ENCODE data around the gene RAI1.

The RAI1 gene

DNA sequence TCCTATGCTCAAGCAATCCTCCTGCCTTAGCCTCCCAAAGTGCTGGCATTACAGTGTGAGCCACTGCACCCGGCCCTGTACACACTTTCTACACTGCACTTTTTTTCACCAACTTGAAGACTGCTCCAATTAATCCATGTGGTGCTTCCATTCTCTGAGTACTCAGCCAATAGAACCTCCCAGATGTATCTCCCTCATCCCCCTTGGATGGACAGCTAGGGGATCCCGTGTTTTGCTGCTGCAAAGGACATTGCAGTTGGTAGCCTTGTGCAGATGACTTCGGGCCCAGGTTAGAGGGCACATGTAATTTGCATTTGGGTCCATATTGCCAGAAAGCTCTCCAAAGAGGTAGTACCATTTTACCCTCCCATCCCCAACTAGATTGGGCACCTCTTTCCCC, 95.6 kb downstream of the RAI1 start:
- in situ Hi-C loops (cut with HindIII; ENCODE audit: low sequenced_read_pairs) = no loop called here
- TF ChIP-seq, protein P1, sequence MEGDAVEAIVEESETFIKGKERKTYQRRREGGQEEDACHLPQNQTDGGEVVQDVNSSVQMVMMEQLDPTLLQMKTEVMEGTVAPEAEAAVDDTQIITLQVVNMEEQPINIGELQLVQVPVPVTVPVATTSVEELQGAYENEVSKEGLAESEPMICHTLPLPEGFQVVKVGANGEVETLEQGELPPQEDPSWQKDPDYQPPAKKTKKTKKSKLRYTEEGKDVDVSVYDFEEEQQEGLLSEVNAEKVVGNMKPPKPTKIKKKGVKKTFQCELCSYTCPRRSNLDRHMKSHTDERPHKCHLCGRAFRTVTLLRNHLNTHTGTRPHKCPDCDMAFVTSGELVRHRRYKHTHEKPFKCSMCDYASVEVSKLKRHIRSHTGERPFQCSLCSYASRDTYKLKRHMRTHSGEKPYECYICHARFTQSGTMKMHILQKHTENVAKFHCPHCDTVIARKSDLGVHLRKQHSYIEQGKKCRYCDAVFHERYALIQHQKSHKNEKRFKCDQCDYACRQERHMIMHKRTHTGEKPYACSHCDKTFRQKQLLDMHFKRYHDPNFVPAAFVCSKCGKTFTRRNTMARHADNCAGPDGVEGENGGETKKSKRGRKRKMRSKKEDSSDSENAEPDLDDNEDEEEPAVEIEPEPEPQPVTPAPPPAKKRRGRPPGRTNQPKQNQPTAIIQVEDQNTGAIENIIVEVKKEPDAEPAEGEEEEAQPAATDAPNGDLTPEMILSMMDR (IDR thresholded peaks at IDR 0.05; ENCODE audit: low read depth, low read length) = no peak
- H3K4me3 ChIP-seq (ENCODE audit: low read depth, low read length) = no peak overlapping the region
- DNase-seq (ENCODE audit: low read depth, low spot score) = no peak

DNA sequence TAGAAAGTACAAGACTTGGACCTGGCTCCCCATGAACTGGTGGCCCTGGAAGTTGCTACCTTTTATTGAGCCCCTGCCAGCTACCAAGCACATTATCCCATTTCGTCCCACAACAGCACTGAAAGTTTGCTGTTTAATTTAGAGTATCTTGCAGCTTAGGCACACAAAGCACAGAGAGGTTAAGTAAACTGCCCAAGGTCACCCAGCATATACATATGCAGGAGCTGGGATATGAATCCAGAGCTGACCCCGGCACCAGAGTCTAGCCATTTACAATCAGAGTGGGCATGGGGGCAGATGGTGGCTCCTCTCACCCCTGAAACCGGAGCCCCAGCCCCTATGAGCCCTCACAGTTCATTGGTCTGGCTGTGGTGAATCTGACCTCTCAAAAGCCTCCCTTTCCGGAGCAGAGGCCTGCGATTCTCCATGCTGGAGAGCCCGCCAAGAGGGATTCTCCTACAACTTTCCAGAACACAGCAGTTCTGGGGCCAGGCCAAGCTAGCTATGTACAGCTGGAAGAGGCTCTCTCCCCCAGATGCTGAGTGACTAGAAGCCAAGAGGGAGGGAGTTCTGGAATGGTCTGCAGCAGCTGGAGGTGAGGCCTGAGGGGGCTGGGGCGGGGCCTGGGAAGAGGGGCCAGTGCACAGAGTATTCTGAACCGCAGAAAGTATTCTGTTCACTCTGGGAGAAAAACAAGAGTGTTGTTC, 97.2 kb downstream of the RAI1 start:
- TF ChIP-seq, protein P1 (IDR thresholded peaks at IDR 0.05; ENCODE audit: low read depth, low read length) = no peak
- in situ Hi-C loops (cut with HindIII; ENCODE audit: low sequenced_read_pairs) = no loop called here
- DNase-seq (ENCODE audit: low read depth, low spot score) = peak; percentile 55
- no peak overlapping the region for H3K4me3 ChIP-seq (ENCODE audit: low read depth, low read length)

DNA sequence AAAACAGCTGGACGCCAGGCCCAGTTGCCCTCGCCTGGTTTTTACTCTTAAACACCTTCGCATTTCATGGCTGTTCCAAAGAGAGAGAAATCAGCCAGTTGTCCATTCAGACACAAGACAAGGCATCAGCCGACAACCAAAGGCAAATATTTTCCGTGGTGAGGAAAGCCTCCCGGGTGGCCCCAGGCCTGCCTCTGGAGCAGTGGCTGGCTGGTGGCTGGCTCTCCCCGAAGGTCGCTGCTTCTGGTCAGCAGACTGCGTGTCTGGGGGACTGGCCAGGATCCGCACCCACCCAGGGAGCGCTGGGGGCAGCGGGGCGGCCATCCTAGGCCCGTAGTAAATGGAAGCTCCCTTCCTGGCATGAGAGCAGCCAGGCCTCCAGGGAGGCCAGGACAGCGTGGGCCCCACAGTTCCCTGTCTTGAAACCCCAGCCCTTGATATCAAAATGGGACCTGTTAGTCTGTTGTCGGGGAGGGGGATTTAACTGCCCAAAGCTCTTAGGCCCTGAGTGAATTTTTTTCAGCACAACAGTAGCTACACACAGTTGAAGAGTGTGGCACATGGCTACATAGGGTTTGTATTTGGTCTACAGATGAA, 97.9 kb downstream of the RAI1 start:
- TF ChIP-seq, protein P1 (IDR thresholded peaks at IDR 0.05; ENCODE audit: low read depth, low read length) = no peak
- no peak for DNase-seq (ENCODE audit: low read depth, low spot score)
- no peak overlapping the region for H3K4me3 ChIP-seq (ENCODE audit: low read depth, low read length)
- in situ Hi-C loops (cut with HindIII; ENCODE audit: low sequenced_read_pairs) = no loop called here

DNA sequence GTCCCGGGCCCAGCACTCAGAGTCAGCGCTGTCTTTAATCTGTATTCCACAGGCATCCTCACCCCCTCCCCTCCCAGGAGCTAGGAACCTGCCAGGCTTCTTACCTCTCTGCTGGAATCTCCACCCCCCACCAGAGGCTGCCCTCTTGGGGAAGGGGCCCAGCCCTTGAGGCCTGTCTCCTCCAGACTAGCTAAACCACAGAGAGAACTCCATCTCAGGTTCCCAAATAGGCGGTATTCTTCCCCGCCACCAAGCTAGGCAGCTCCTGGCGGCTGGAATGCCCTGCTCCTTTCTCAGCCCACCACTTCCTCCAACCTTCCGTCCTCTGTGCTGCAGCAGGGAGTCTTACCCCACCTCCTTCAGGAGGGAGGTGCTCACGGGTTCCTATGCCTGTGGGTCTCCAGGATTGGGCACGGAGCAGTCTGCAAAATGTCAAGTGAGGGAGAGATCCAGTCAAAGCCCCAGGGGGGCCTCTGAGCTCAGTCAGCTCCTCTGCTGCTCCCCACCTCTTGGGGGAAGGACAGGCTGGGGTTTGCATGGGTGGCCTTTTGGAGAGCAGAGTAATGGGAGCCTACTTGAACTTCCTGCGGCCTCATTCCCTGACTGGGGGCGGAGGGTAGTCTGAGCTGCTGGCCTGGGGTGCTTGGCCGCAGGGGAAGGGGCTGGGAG, 99.8 kb downstream of the RAI1 start:
- TF ChIP-seq, protein P1 (IDR thresholded peaks at IDR 0.05; ENCODE audit: low read depth, low read length) = peak; percentile 53
- in situ Hi-C loops (cut with HindIII; ENCODE audit: low sequenced_read_pairs) = no loop called here
- DNase-seq (ENCODE audit: low read depth, low spot score) = peak; percentile 71
- H3K4me3 ChIP-seq (ENCODE audit: low read depth, low read length) = peak overlapping the region; percentile 30

DNA sequence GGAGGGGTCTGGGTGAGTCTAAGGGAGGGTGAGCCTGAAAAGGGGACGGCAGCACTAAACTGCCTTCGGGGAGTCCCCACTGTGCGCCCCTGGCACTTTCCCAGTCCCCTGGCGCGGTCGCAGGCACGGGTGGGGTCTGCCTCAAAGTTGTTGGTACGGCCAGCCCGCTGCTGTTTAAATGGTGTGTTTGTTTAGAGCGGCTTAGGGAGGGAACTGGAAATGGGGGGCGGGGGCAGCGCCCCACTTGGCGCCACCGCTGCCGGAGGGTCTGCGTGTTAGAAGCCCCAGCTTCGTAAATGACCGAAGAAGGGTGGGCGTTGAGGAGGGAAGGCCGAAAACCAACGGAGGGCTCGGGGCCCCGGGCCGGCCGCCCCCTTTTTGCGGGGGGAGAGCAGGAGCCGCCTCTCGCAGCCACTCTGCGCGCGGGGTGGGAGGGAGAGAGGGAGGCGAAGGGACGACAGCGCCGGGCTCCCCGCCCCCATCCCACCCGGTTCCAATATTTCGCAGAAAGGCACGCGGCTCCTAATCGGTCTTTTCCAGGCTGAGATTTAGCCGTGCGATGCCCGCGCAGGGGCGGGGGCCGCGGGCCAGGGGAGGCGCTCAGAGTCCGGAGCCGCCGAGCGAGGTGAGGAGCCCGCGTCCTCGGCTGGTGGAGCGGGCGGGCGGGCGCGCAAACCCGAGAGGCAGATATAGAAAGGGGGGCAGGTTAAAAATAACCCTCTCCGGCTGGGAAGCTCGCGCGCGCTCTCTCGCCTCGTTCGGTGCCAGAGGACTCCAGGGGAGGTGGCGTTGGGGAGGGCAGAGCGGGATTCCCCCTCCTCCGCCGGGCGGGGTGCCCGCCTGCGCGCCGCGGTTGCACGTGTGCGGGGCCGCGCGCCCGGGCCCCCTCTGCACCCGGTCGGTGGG, 100.6 kb downstream of the RAI1 start:
- peak overlapping the region; percentile 30 for H3K4me3 ChIP-seq (ENCODE audit: low read depth, low read length)
- in situ Hi-C loops (cut with HindIII; ENCODE audit: low sequenced_read_pairs) = no loop called here
- TF ChIP-seq, protein P1 (IDR thresholded peaks at IDR 0.05; ENCODE audit: low read depth, low read length) = no peak
- DNase-seq (ENCODE audit: low read depth, low spot score) = peak; percentile 52

DNA sequence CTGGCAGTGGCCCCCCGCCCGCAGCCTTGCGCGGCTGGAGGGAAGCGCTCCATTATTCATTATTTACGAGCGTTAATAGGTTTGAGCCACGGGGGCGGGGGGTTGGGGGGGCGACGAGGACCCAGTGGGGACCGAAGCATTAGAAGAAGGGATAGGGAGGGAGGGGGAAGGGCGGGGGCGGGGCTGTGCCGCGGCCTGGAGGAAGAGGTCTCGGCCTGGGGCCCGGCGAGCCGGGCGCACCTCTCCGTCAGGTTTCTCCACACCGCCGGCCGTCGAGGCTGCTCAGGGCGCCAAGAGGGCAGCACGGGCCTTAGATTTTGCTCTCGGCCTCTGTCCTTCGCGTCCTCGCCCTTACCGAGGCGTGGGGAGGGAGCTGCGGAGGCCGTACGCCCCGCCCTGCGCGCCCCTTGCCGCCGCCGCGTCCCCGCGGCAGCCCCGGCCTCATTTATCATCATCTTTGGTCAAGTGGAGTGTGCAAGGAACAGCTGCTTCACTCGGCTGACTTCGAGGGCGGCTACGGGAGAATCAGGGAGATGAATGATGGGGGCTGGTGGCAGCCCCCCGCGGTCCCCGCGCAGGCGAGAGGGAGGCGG, 101.4 kb downstream of the RAI1 start:
- TF ChIP-seq, protein P1 (IDR thresholded peaks at IDR 0.05; ENCODE audit: low read depth, low read length) = no peak
- peak overlapping the region; percentile 30 for H3K4me3 ChIP-seq (ENCODE audit: low read depth, low read length)
- DNase-seq (ENCODE audit: low read depth, low spot score) = peak; percentile 19
- in situ Hi-C loops (cut with HindIII; ENCODE audit: low sequenced_read_pairs) = no loop called here
